Osteoblast (primary cell): ENCODE results near the gene ZNF536. TPM values are rescaled to one million over a fixed set of nuclear protein-coding genes. Genes with fewer than 3 reads are reported as not detected.

ENCODE experiments used
- DNase-seq: peaks from one replicate; pipeline ENCODE4 v3.0.0; 2011; ENCODE audit warnings: low spot score, mixed read lengths; ENCODE audit not compliant: insufficient read length; ENCODE audit errors: missing footprints
- H2AFZ ChIP-seq: 2 replicates; pipeline ENCODE4 v1.6.0; 2011; ENCODE audit warnings: mild to moderate bottlenecking, low read length
- H3K27ac ChIP-seq: 2 replicates; pipeline ENCODE4 v1.5.1; 2011; ENCODE audit warnings: mild to moderate bottlenecking, low read depth, low read length, moderate library complexity
- H3K27me3 ChIP-seq: 2 replicates; pipeline ENCODE4 v1.6.0; 2012; ENCODE audit warnings: mild to moderate bottlenecking, control low read depth, inconsistent platforms, low read length, moderate library complexity; ENCODE audit not compliant: insufficient read depth
- H3K36me3 ChIP-seq: 2 replicates; pipeline ENCODE4 v1.5.1; 2011; ENCODE audit warnings: mild to moderate bottlenecking, low read length, control low read depth, moderate library complexity; ENCODE audit not compliant: insufficient read depth
- H3K4me1 ChIP-seq: 2 replicates; pipeline ENCODE4 v1.5.1; 2011; ENCODE audit warnings: mild to moderate bottlenecking, low read length, control low read depth, moderate library complexity; ENCODE audit not compliant: insufficient read depth
- H3K4me2 ChIP-seq: 2 replicates; pipeline ENCODE4 v1.6.0; 2011; ENCODE audit warnings: mild to moderate bottlenecking, low read length; ENCODE audit not compliant: insufficient read depth
- H3K4me3 ChIP-seq: fragments of 200-600 bp; sonication (generic); 3 replicates; pipeline ENCODE4 v1.5.1; 2012; ENCODE audit warnings: mild to moderate bottlenecking, low read length, inconsistent platforms; ENCODE audit not compliant: insufficient read depth
- H3K79me2 ChIP-seq: 2 replicates; pipeline ENCODE4 v1.6.0; 2012; ENCODE audit warnings: mild to moderate bottlenecking, low read length, control low read depth, inconsistent platforms; ENCODE audit not compliant: insufficient read depth
- H3K9me3 ChIP-seq: 2 replicates; pipeline ENCODE4 v1.5.1; 2011; ENCODE audit warnings: low read depth, low read length, control low read depth
- H4K20me1 ChIP-seq: 2 replicates; pipeline ENCODE4 v1.6.0; 2012; ENCODE audit warnings: mild to moderate bottlenecking, low read length, control low read depth; ENCODE audit not compliant: insufficient read depth
- CTCF ChIP-seq: IDR thresholded peaks from 2 replicates; pipeline ENCODE4 v1.5.1; 2011; ENCODE audit warnings: mild to moderate bottlenecking, low read depth, low read length, moderate library complexity; ENCODE audit errors: extremely low read depth
- total RNA-seq: library from RNA; depleted of rRNA; stranded (reverse); fragments of >200 nt; gene quantifications from 2 replicates; pipeline ENCODE4 v1.2.3, GENCODE V29; 2012

Gene ZNF536
- total RNA-seq, 1 donor = not detected

- Histone ChIP-seq H3K79me2 (no peaks in the 10 kb centered on the region), H3K27me3 (no peaks in the 10 kb centered on the region), H3K4me3 (no peak overlapping the region), H3K27ac (no peak overlapping the region), H3K4me2 (no peak overlapping the region), H2AFZ (no peak overlapping the region), H3K4me1 (no peaks in the 10 kb centered on the region), H3K36me3 (no peaks in the 10 kb centered on the region), H3K9me3 (peaks cover 2% of the 10 kb centered on the region), H4K20me1 (no peaks in the 10 kb centered on the region)
- no peak for TF ChIP-seq CTCF
- DNase-seq = no peak
Measured at GRCh38 chr19:30328096-30328495, 44.1 kb upstream of the ZNF536 start.

- Histone ChIP-seq H2AFZ (no peak overlapping the region), H3K79me2 (no peaks in the 10 kb centered on the region), H3K4me1 (no peaks in the 10 kb centered on the region), H3K27ac (no peak overlapping the region), H4K20me1 (no peaks in the 10 kb centered on the region), H3K4me2 (no peak overlapping the region), H3K9me3 (peaks cover 2% of the 10 kb centered on the region), H3K36me3 (no peaks in the 10 kb centered on the region), H3K27me3 (no peaks in the 10 kb centered on the region), H3K4me3 (no peak overlapping the region)
- TF ChIP-seq CTCF = no peak
- no peak for DNase-seq
Measured at GRCh38 chr19:30330266-30330665, 41.9 kb upstream of the ZNF536 start.

GRCh38 chr19:30332445-30333234, 39.5 kb upstream of the ZNF536 start:
- no peaks in the 10 kb centered on the region for H4K20me1 ChIP-seq
- DNase-seq = no peak
- no peak overlapping the region for H3K27ac ChIP-seq
- no peak overlapping the region for H3K4me3 ChIP-seq
- no peaks in the 10 kb centered on the region for H3K4me1 ChIP-seq
- H3K9me3 ChIP-seq = peaks cover 2% of the 10 kb centered on the region
- H3K27me3 ChIP-seq = no peaks in the 10 kb centered on the region
- no peaks in the 10 kb centered on the region for H3K36me3 ChIP-seq
- TF ChIP-seq CTCF = no peak
- no peak overlapping the region for H3K4me2 ChIP-seq
- H2AFZ ChIP-seq = no peak overlapping the region
- H3K79me2 ChIP-seq = no peaks in the 10 kb centered on the region

- no peak for DNase-seq
- Histone ChIP-seq H3K27me3 (no peaks in the 10 kb centered on the region), H3K79me2 (no peaks in the 10 kb centered on the region), H3K36me3 (no peaks in the 10 kb centered on the region), H2AFZ (no peak overlapping the region), H3K4me3 (no peak overlapping the region), H3K9me3 (no peaks in the 10 kb centered on the region), H4K20me1 (no peaks in the 10 kb centered on the region), H3K4me2 (no peak overlapping the region), H3K27ac (no peak overlapping the region), H3K4me1 (no peaks in the 10 kb centered on the region)
- no peak for TF ChIP-seq CTCF
Measured at GRCh38 chr19:30333291-30334065, 38.7 kb upstream of the ZNF536 start.
